ENCODE results near the gene MAPK9.
"Not testable (repeated sequence)": the region's sequence is repeated elsewhere in the genome, so short reads cannot be mapped to it uniquely, and the experiment has no call there.

Gene MAPK9

GRCh38 chr5:180238631-180239030 lies 53.3 kb downstream of the MAPK9 start:
- DNase-seq (ENCODE audit: low read depth in 1 of 2, low spot score in 1 of 2): no peak

GRCh38 chr5:180235846-180236245 lies 56.0 kb downstream of the MAPK9 start:
- DNase-seq (ENCODE audit: low read depth in 1 of 2, low spot score in 1 of 2): no peak

DNA sequence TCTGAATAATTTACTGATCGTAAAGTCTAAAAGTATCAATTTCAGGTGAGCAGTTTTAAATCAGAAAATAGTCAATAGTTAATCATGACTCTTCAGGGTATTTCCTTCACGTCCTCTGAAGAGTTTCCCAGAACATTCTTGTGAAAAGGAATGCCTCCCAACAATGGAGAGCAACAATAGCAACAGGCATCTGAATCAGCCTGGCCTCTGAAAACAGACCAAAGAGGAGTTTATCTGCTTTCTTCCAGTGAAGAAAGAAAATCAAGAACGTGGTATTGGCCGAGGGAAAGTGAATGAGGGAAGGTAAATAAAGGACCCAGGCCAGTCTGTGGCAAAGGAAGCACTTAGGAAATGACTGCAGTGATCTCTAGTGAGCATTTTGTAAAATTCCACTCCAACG lies 56.8 kb downstream of the MAPK9 start:
- no peak for DNase-seq (ENCODE audit: low read depth in 1 of 2, low spot score in 1 of 2)

- no peak for DNase-seq (ENCODE audit: low read depth in 1 of 2, low spot score in 1 of 2)
Observed at GRCh38 chr5:180234271-180234670, 57.6 kb downstream of the MAPK9 start.

DNA sequence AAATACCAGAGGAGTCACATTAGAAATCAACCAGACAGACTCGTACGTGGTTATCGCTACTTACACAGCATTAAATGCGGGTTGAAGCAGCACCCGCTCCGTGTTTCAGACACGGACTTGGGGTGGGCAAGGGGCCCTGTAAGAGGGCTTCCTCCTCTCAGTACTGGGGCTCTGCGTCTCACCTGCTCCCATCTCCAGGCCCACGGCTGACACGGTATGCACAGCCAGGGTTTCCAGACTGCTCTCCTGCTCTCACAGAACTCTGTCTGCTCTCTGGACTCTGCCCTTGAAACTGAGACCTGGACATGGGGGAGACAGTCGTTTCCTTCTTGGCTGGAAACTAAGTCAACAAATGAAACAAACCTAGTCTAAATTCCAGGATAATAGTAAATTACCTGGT lies 58.2 kb downstream of the MAPK9 start:
- DNase-seq (ENCODE audit: low read depth in 1 of 2, low spot score in 1 of 2): no peak

GRCh38 chr5:180230017-180230416 lies 61.9 kb downstream of the MAPK9 start:
- no peak for DNase-seq (ENCODE audit: low read depth in 1 of 2, low spot score in 1 of 2)

DNA sequence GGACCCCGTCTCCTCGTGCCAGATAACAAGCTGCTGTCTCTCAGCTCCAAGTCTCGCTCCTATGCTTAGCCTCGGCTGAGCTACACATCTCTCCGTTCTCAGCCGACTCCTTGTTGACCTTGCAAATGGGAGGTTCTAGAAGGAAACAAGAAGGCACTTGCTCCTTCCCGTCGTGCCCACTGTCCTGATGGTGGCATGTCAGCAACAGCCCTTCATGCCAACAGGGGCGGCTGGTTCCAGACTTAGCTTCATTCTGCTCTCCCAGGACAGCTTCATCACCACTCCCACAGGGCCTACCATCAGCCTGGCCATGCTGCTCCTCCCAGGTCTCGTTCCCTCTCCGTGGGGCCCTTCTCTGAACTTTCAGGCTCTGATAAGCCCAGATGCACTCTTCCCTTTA lies 69.8 kb downstream of the MAPK9 start:
- DNase-seq (ENCODE audit: low read depth in 1 of 2, low spot score in 1 of 2): no peak

DNA sequence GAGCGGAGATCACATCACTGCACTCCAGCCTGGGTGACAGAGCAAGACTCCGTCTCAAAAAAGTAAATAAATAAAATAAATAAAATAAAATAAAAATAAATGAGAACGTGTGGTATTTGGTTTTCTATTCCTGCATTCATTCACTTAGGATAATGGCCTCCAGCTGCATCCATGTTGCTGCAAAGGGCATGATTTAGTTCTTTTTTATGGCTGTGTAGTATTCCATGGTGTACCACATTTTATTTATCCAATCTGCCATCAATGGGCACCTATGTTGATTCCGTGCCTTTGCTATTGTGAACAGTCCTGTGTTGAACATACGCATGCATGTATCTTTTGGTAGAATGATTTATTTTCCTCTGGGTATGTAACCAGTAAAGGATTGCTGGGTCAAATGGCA lies 74.1 kb downstream of the MAPK9 start:
- DNase-seq (ENCODE audit: low read depth in 1 of 2, low spot score in 1 of 2): no peak

- DNase-seq (ENCODE audit: low read depth in 1 of 2, low spot score in 1 of 2): no peak
Observed at GRCh38 chr5:180216646-180217171, 75.2 kb downstream of the MAPK9 start.

DNA sequence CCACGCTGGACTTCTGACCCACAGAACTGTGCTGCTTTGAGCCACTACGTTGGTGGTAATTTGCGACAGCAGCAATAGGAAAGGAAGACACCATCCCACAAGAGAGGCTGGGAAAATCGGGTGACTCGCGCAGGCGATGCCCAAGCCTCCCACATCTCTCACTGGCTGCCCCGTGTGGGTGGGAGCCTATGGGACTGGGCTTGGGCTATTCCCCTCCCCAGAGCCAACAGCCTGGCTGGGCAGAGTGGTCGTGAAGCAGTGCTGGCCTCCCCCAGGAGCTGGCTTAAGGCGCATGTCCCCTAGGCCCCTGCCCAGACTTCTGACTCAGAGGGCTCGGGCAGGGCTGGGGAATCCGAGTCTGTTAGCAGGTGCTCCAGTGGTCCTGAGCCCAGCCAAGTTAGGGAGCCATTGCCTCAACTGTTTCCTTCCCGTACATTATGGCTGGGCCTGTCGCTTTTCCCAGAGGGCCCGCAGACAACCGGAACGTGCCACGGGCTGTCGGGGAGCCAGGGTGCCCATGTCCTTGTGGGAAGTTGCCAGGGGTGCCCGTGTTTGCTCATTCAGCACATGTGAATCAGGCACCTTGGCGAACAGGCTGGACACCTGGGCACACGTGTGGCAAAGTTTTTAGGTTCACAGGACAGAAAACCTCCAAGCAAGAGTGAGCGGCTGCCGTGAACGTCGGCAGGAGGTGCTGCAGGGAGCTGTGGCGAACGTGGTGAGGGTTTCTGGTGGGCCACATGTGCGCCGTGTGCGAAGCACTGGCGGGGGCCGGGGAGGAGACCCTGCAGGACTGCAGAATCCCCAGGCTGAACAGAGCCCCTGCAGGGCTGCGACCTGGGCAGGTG lies 75.9 kb downstream of the MAPK9 start:
- no peak for DNase-seq (ENCODE audit: low read depth in 1 of 2, low spot score in 1 of 2)

GRCh38 chr5:180214870-180215770 lies 76.8 kb downstream of the MAPK9 start:
- no peak for DNase-seq (ENCODE audit: low read depth in 1 of 2, low spot score in 1 of 2)

DNA sequence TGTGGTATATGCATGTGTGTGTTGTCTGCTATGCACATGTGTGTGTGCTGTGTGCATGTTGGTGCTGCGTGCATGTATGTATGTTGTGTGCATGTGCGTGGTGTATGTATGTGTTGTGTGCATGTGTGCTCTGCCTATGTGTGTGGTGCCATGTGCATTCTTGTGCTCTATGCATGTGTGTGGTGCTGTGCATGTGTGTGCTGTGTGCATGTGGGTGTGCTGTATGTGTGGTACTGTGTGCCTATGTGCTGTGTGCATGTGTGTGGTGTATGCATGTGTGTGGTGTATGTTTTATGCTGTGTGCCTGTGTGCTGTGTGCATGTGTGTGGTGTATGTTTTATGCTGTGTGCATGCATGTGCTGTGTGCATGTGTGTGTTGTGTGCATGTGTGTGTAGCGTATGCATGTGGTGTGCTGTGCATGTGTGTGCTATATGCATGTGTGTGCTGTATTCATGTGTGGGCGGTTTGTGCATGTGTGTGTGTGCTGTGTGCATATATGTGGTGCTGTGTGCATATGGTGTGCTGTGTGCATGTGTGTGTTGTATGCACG lies 78.2 kb downstream of the MAPK9 start:
- DNase-seq (ENCODE audit: low read depth in 1 of 2, low spot score in 1 of 2): no peak

DNA sequence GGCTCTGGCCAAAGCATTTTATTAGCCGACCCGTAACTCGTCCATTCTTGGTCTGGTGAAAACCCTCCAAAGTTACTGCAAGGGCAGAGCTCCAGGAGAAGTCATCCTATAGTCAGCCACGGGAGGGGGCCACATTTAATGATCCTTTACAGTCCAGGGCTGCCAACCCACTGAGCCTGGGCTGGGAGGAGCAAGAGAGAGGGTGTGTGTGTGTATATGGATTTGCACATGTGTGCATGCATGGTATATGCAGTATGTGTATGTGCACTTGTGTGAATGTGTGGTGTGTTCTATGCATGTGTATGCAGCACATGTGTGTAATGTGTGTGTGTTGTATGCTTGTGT lies 78.7 kb downstream of the MAPK9 start:
- DNase-seq (ENCODE audit: low read depth in 1 of 2, low spot score in 1 of 2): no peak

DNA sequence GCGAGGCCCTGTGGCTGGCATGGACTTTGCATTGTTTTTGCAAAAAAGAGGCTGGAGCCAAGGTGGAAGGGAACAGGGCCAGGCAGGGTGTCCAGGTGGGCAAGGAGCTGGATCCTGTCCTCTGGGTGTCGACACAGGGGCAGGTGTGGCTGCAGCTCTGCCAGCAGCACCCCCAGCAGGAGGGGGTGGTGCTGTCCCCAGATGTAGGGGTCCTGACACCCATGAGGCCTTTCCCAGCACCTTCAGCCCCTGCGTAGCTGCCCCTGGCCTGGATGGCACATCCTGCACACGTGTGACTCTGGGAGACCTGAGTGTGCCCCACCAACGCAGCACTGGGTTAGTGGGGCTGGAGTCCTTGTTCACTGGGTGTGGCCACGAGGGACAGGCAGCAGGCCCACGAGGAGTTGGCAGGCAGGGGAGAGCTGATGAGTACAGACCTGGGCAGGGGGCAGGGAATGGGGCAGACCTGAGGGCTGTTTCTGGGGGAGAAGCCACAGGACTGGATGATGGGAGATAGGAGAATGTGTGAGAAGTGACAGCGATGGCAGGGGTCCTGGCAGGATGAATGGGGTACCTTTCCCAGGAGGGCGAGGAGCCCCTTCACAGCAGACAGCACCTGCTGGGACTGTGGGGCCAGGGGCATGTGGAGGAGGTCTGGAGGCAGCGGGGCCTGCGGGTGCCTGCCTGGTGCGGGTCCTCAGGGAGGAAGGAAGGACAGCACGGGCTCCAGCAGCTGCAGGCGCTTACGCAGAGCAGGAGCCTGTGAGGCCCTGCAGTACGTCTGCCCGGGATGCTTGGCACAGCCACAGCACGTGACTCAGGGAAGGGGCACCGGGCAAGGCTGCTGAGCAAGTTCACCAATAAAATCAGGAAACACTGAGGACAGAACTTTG lies 79.3 kb downstream of the MAPK9 start:
- no peak for DNase-seq (ENCODE audit: low read depth in 1 of 2, low spot score in 1 of 2)

DNA sequence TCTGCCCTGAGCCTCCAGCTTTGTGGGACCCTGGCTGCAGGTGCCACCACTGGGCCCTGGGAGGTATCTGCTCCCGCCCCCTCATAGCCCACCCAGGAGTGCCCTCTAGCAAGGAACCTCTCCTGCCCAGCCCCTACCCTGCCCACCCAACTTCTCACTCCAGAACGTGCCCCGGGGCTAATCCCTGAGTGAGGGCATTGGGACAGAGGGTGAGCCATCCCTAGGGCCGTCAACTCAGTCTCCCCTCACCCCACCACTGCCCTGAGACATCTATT lies 80.2 kb downstream of the MAPK9 start:
- DNase-seq (ENCODE audit: low read depth in 1 of 2, low spot score in 1 of 2): no peak

GRCh38 chr5:180210961-180211760 lies 80.7 kb downstream of the MAPK9 start:
- DNase-seq (ENCODE audit: low read depth in 1 of 2, low spot score in 1 of 2): no peak

- DNase-seq (ENCODE audit: low read depth in 1 of 2, low spot score in 1 of 2): not testable (repeated sequence)
Observed at GRCh38 chr5:180210077-180210476, 81.8 kb downstream of the MAPK9 start.

DNA sequence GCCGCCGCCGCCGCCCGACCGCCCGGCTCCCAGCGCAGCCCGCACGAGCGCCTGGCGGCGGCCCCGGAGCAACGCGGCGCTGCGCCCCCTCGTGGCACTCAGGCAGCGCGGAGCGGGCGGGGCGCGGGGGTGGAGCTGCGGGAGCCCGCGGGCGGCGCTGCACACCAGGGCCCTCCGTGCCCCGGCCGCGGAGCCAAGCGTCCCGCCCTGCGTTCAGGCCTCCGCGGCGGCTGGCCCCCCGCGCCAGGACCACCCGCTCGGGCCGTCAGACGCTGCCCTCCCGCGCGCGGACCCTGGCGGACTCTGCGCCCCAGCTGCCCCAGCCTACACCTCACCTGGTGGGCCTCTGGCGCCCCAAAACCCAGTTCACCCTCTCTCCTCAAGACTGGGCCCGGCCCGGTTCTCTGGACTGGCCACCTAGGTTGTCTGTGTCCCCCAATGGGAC lies 82.7 kb downstream of the MAPK9 start, which contains the start of gene RASGEF1C:
TSS of gene RASGEF1C (minus strand) at position 75 of the 445 bp plus-strand sequence. CDS start 71,159 bp downstream, outside the sequence.
- DNase-seq (ENCODE audit: low read depth in 1 of 2, low spot score in 1 of 2): peak; percentile 28 to 48

DNA sequence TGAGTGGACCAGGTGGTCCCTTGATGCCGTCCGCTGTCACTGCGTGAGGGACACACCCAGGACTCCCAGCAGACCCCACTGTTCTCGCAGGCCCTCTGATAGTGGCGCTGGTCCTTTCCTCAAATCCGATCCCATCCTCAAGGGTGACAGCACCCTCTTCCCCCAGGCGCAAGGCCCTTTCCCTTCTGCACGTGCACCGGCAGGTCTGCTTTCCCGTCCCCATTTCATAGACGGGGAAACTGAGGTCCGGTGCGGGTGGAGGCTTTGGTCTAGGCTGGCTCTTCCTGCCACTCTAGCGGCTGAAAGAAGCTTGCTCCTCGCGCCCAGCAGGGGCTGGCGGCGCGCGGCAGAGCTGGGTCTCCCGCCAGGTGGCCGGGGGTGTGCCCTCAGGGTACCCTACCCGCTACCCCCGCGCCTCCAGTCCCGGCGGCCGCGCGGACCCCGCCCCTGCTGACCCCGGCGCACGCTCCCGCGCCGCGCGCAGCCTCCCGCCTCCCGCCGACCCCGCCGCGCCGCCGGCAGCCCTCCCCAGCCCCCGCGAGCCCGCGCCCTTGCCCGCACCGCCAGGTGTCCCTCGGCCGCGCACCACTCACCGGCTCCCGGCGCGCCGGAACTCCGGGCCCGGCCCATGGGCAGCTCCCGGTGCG lies 83.3 kb downstream of the MAPK9 start:
- no peak for DNase-seq (ENCODE audit: low read depth in 1 of 2, low spot score in 1 of 2)

All from activated CD4-positive, alpha-beta T cell treated with anti-CD3 and anti-CD28 coated beads, Interleukin-2, amount 50 U/mL, for 24 hours (primary cell).